CD1c-positive myeloid dendritic cell (primary cell): ENCODE measurements around the gene CD5L.

Experiments
- DNase-seq: peaks from one replicate; pipeline ENCODE4 v3.0.0-alpha.2; 2016; ENCODE audit errors: extremely low spot score

CD5L gene

GRCh38 chr1:157841708-157842107 is at the start of gene CD5L:
Gene CD5L, minus strand, starts transcription at chr1:157841808. Its CDS starts 107 bp downstream, at chr1:157841701.
- no peak for DNase-seq

DNA sequence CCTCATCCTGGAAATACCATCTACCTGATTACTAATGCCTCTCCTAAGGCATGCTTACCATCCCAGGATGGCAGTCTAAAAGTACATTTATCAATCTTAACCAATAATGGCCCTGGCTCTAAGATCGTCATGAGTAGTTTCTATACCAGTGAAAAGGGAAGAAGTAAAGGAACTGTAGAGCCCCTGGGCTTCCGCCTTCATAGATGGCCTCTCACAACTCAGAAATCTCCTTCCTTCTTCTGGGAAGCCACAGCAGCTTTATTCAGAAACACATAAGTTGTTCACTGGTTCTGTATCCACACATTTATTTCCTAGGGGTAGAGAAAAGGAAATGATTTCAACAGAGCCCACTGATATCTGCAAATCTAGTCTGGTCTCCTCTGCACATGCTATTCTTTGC is 41.0 kb upstream of the CD5L start:
- DNase-seq: peak; percentile 62

GRCh38 chr1:157880621-157881020 is 39.0 kb upstream of the CD5L start:
- peak; percentile 30 for DNase-seq

GRCh38 chr1:157878059-157878458 is 36.5 kb upstream of the CD5L start:
- peak; percentile 56 for DNase-seq

DNA sequence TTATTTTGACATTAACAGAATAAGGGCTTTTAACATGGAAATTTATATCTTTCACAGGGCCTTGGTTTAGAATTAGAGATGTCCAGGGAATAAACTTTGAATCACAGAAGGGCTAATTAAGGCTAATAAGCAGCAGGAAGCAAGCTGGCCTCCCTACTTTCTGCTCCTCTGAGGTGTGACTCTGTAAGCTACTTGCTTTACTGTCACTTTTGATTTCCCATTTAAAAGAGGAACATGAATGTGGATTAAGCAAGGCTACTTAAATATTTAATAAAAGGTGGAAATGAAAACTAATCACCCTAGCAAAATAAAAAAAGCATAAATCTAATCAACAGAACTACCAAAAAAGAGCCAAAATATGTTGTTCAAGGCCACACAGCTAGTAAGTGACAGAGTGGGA is 28.9 kb upstream of the CD5L start:
- peak; percentile 22 for DNase-seq

DNA sequence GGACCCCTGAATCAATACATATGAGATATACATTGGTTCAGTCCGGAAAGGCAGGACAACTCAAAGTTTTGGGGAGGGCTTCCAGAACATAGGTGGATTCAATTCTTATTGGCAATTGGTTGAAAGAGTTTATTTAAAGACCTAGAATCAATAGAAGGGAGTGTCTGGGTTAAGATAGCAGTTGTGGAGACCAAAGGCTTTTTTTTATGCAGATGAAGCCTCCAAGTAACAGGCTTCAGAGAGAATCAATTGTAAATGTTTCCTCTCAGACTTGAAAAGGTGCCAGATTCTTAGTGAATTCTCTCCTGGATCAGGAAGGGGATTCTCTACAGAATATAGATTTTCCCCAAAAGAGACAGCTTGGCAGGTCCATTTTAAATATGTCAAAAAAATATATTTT is 27.0 kb upstream of the CD5L start:
- DNase-seq: no peak

DNA sequence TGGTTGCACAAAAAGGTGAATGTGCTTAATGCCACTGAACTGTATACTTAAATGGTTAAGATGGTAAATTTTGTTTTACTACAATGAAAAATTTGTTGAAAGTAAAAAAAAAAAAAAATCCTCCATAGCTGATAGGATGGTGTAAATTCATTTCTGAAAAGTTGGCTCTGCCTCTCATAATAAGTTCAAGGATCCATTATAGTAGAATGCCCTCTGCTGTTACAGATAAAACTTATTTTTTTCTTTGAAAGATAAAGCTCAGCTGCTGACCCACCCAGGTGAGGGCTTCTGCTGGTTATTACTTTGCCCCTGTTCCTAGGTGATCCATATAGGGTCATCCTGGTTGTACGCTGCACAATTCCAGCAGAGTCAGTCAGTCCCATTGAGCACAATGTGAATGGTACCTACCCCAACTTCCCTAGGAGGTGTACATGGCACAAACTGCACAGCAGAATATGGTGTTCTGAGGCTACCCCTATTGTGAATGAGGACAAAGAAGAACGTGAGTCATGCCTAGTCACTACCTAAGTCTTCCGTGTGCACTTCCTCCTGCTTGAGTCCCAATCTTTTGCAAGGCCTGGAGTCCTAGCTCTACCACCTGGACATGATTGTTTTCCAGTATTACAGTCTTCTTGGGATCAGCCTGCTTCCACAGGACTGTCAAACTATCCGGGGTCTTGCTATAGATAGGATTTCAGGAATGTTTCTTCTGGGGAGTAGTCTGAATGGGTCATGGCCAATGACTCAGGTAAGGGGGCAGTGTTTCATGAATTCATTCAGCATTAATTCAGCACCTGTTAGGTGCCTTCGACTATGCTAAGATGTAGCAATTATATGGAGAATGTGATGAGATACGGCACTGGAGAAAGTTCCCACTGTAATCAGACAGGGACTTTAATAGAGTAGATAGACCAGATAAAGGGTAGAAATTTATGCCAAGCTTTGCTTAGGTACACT is 20.8 kb upstream of the CD5L start:
- DNase-seq: no peak

GRCh38 chr1:157856538-157856937 is 14.9 kb upstream of the CD5L start:
- no peak for DNase-seq

GRCh38 chr1:157852476-157852875 is 10.9 kb upstream of the CD5L start:
- DNase-seq: no peak

DNA sequence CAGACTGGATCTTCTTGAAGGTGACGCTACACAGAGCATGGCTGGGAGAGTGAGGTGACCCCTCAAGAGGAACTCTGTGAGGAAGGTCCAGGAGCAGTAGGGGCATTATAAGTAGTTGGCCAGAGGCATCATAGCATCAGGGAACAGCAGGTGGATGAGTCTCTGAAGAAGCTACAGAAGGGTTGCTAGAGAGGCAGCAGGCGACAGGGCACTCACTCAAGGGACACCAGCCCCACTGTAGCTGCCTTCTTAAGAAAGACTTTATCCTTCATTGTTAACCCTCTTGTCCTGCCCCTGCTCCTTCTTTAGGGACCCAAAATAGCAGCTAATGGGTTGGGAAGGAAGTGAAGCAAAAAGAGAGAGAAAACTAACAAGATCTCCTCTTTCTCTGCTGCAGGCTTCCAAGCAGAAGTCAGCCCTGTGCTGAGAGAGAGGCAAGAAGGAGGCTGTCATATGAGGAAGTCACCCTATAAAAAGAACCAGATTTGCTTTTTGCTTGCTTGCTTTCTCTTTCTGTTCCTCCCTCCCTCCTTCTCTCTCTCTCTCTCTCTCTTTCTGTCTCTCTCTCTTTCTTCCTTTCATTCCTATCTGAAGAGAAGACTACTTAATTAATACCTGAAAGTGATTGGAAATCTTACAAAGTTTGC is 7.7 kb upstream of the CD5L start:
- peak; percentile 45 for DNase-seq

GRCh38 chr1:157844089-157844830 is 2.7 kb upstream of the CD5L start:
- DNase-seq: peak; percentile 64

- DNase-seq: no peak
Measured at GRCh38 chr1:157842939-157843338, 1.3 kb upstream of the CD5L start.

- DNase-seq: no peak
Measured at GRCh38 chr1:157838966-157839365, 2.6 kb downstream of the CD5L start.

DNA sequence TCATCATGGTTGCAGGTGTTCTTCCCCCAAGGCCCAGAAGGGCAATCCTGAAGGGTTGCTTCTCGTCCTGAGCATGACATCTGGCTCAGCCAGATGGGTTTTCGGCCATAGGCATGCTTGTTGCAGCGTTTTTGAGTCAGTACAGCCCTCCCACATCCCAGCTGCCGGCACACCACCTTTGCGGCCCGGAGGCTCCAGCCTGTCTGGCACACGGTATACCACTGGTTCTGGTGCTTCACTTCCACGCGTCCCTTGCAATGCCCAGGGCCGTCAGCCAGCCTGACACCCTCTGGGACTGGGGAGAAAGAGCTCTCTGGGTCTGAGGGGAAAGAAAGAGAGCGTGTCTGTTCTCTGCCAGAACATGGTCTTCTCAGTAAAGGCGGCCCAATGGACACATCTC is 7.2 kb downstream of the CD5L start:
- DNase-seq: no peak

DNA sequence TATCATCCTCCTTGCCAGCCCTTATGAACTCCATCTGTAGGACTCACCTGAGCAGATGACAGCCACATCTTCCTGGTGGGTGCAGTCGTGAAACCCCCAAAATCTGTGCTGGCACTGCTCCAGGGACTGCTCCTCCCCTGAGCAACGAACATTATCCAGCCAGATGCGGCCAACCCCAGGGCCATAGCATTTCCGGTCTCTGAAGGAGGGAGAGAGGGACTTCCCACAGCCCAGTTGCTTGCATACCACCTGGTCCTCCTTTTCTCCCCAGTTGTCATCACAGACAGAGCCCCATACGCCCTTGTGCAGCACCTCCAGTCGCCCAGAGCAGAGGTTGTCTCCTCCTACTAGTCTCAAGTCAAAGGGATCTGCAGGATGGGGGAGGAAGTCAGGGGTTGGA is 8.5 kb downstream of the CD5L start:
- DNase-seq: no peak

DNA sequence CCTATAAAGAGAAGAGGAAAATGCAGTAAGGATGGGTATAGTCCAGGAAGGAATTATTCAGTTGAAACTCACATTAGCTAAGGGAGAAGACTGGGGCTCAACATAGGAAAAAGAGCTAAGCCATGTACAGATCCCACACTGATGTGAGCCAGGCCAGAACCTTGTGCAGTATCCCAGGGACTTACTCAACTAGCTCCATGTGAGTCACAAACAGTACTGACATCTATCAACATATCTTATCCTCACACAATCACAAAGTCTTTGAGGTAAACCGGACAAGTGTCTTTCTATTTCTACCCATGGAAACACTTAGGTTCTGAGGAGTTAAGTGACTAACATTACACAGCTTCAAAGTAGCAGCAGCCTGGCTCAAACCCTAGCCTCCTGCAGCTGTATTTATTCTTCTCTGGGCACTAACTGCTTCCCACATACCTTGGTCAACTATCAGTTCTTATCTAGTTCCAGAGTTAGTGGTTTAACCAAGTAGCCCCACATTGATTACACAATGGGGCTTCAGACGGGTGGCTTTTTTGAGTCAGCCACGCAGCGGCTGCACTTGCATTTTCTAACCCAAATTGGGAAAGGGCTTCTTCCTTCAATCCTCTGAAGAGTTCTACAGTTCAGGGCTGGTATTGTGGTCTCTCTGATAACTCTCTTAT is 9.5 kb downstream of the CD5L start:
- no peak for DNase-seq

DNA sequence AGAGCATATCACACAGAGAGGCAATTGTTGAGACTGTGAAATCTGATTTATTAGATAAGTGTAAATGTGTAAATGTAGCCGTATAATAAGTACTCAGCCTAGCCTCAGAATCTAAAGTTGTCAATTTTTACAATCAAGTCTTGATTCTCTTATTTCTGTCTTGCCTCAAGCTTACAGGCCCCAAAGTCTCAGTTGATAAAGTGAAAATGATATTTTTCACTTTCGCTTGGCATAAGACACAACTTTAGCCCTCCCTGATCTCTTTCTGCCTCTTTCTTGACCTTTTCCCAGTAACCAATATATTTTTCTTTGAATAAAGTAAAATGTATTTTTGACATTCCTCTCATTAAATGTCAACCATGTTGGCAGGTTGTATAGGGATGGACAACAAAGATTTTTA is 10.7 kb downstream of the CD5L start:
- no peak for DNase-seq

DNA sequence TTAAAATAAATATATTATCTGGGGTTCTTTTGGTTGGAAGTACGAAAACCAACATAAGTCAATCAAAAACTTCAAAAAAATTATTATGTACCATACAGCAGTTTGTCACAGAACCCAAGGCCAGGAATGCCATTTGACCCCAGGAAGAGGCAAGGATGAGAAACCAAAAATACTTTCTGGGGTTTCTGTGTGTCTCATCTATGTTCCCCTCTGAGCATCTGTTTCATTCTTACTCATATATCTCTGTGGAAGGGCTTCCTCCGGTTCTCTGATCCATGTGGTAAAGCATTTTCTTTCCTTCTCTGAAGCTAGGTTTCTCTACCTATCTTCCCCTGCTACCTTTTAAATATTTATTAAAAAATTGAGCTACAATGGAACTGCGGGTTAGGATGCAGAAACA is 11.9 kb downstream of the CD5L start:
- no peak for DNase-seq

- DNase-seq: no peak
Measured at GRCh38 chr1:157829210-157829609, 12.4 kb downstream of the CD5L start.

DNA sequence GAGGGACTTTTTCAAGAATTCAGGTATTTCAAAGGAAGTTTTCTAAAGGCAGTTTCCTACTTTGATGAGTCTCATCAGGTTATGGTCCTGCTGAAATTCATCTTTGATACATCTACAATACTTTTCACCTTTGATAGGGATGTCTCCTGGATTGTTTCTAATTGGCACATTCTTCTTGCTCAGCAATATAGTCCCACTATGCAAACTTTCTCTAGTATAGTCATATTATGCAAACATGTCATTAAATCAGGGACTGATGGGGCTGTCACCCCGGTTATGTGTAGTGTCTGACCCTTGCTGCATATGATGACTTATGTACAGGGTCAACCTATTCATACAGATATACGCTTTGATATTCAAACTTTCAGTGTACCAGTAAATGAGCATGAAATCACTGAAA is 21.3 kb downstream of the CD5L start:
- no peak for DNase-seq

DNA sequence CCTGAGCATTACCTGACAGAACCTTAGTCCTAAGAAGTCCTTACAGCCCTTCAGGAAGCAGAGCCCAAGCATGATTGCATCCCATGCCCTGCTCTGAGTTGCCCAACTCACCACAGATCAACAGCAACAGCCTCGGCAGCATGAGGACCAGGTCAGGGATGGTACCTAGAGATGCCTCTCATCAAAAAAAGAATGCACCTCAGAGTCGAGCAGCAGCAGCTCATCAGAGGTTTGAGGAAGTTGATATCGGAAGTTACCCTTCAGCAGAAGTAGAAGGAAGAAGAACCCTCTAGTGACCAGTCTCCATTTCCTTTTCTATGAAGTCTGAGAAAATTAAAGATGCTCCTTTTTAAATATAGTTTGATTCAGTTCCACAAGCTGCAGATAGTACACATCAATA is 21.7 kb downstream of the CD5L start, which contains the start of gene FCRL1:
Gene FCRL1, minus strand, starts transcription at position 225 of the 400 bp plus-strand sequence. Its CDS starts 83 bp downstream, at position 142.
- DNase-seq: peak; percentile 38

DNA sequence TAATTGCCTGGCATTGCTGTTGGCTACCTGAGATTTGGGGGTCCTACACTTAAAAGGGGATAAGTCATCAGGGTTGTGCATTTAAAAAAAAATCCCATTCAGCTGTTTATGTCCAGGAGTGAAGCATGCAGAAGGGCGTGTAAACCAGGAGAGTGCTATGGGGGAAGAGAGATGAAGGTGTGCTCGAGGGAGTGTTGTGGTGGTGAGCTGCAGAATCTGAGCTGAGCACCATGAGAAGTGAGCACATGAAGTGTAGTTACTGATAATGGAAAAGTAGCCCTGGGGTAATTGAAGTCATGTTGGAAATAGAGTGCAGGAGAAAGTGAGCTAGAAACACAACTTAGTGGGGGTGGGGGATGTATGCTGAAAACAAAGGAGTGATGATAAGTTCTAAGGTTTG is 22.4 kb downstream of the CD5L start:
- DNase-seq: no peak
